Tongue (tissue), 2 donors: ENCODE results near the gene TAOK2. TPM values are rescaled to one million over a fixed set of nuclear protein-coding genes. Genes with fewer than 3 reads are reported as not detected.
A peak's percentile ranks its signal among the peaks of the same experiment; 100 is the strongest.
"Not testable (repeated sequence)": the region's sequence is repeated elsewhere in the genome, so short reads cannot be mapped to it uniquely, and the experiment has no call there.

ENCODE experiments used
- DNase-seq: peaks from one replicate; pipeline ENCODE4 v3.0.0-alpha.2; 2015
- total RNA-seq: library from RNA; depleted of rRNA; stranded (reverse); fragments of >200 nt; gene quantifications from one replicate; pipeline ENCODE4 v1.2.3, GENCODE V29; 2014

Gene TAOK2
- total RNA-seq, 1 donor from 2014 or later: 37.7 TPM

GRCh38 chr16:30004424-30004776 lies 30.7 kb downstream of the TAOK2 start:
- no peak for DNase-seq

DNA sequence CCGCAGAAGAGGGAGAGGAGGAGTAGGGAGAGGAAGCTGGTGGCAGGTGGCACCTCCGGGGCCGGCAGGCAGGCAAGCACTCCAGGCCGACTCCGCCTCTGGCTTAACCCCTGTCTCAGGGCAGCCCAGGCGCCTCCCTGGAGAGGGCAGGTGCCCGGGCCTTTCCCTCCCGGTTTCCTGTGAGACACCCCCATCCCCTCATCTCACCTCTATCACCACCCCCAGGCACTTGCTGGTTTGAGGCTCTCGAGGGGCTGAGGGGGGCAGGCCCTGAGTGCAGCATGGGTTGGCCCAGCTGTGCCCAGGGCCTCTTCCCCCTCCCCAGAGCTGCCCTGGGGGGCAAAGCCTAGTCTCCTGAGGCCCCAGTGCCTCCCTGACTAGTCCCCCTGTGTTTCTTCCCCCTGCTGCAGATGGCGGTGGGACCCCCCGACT lies 31.2 kb downstream of the TAOK2 start:
- no peak for DNase-seq

- peak; percentile 51 for DNase-seq
Measured at GRCh38 chr16:30005341-30006094, 31.9 kb downstream of the TAOK2 start.

DNA sequence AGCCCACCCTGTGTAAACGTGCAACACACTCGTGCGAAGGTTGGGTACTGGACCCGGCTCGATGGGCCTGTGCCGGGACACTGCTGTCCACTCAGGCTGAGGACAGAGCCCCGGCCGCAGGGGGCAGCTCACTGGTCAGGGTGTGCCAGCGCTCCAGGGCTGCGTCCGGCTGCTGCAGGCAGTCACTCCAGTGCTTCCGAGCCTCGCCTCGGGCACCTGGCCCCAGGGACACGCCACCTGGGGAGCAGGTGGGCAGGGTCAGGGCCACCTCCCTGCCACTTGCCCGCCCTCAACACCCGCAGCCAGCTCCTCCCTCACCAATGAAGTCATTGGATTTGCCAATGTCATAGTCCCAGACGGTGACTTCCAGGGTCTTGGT lies 32.4 kb downstream of the TAOK2 start:
- no peak for DNase-seq

DNA sequence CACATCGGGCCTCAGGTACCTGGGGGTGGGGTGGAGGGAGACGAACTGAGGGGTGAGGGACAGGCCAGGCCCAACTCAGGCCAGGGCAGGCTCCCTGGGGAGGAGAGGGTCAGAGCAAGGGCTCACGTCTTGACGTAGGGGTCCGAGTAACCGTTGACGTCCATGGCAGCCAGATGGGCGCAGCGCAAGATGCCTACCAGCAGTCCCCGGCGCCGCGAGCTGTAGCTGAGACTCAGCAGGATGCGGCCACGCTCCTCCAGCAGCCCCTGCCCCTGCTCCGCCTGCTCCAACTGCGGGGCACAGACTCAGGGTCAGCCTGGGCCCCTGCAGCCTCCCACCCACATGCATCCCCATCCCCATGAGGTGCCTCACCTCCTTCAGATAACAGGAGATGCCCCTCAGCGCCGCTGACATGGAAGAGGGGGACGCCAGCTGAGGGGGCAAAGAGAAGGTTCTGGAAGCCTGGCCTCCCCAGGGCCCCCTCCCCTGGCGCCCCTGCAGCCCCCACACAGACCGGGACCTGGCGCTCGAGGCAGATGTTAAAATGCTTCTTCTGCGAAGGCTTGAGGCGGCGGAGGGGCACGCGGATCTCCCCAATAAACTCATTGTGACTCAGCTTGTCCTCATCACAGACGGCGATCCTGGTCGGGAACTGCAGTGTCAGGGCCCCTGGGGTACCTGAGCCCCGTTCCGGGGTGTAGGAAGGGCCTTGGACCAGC lies 33.1 kb downstream of the TAOK2 start:
- DNase-seq: no peak

DNA sequence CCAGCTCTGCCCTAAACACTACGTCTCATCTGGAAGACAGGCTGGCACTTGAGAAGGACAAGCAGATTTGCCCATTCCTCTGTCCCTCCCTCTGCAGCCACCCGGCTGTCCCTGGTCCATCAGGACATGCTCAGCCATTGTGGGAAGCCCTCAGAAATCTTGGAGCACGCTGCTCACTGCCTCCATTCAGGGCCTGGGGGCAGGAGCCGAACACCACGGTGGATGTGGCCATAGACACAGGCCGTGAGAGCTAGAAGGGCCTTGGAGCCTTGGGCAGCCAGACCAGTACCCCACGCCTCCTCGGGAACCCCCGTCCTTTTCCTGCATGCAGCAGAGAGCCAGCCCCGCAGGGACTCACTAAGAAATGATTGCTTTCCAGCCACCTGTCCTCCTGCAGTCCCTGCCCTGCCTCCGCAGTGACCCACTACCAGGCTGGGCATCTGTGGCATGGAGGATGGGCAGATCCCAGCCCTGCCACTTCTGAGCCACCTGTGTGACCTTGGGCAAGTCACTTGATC lies 33.8 kb downstream of the TAOK2 start:
- DNase-seq: no peak

DNA sequence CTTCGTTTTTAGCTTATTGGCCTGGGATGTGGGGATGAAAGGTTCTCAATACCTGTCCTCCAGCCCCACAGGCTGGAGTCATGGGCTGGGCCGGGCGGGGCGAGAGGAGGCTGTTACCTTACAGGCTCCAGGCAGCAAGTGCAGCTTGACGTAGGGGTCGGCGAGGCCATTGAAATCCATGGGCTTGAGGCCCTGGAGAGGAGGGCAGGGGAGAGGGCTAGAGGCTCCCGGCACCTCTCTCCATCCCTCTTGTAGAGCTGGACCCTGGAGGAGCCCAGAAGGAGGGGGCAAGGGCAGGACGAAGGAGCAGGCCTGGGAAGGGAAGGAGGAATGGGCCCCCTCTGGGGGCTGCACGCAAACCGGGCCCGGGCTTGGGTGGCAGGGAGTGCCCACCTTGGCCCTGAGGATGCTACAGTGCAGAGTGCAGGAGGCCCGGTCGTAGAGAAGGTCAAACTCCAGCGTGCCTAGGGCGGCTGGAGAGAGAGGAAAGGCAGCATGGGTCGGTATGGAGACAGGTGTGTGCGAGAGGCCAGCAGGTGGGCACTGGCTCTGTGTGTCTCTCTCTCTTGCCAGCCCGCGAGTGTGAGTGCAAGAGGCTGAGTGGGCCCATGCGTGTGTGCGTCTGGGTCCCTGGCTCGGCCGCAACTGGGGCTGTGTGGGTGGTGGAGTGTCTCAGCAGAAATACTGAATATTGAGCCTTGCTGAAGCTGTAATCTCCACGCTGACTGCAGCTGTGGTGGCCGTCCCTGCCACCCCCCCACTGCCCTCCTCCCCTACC lies 35.6 kb downstream of the TAOK2 start:
- DNase-seq: no peak

DNA sequence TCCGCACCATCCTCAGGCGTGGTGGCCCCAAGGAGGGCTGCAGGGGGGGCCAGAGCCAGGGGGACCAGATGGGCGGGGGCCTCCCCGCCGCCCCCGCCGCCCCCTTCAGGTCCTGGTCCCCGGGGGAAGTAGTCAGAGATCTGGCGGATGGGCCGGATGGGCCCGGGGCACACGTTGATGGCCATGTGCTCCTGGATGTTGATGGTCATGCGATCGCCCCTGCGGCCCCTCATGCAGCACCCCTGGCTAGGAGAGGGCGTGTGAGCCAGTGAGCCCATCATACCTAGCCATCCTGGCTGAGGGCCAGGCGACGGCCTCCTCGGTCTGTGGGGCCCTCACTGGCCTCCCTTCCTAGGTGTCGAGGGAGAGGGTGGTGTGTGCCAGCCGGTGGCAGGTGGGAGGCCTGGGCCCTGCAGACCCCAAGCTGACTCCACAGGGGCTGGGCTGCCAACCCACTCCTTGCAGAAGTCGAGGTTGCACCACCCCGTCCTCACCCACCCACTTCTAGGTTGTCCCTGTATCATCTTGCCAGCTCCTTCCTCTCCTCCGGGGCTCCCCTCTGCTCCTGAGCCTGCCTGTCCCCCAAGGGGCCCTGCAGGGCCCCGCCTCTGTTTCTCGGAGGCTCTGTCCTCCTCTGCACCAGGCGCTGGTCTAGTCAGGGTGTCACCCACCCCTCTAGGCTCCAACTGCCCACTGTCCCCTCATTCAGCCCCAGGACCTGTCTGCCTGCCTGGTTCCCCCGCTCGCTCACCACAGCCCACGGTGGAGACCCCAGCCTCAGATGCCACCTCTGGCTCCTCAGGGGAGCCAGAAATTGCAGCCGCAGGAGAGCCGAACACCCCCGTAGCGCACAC lies 36.5 kb downstream of the TAOK2 start:
- DNase-seq: no peak

- DNase-seq: peak; percentile 39
Measured at GRCh38 chr16:30010844-30011713, 37.4 kb downstream of the TAOK2 start, which contains the start of gene DOC2A. Gene DOC2A (minus strand): TSS chr16:30011027. CDS start chr16:30010222, 805 bp downstream.

- no peak for DNase-seq
Measured at GRCh38 chr16:30011714-30012504, 38.2 kb downstream of the TAOK2 start.

- DNase-seq: not testable (repeated sequence)
Measured at GRCh38 chr16:30012598-30012997, 38.9 kb downstream of the TAOK2 start.

GRCh38 chr16:30015450-30015849 lies 41.8 kb downstream of the TAOK2 start:
- DNase-seq: not testable (repeated sequence)

DNA sequence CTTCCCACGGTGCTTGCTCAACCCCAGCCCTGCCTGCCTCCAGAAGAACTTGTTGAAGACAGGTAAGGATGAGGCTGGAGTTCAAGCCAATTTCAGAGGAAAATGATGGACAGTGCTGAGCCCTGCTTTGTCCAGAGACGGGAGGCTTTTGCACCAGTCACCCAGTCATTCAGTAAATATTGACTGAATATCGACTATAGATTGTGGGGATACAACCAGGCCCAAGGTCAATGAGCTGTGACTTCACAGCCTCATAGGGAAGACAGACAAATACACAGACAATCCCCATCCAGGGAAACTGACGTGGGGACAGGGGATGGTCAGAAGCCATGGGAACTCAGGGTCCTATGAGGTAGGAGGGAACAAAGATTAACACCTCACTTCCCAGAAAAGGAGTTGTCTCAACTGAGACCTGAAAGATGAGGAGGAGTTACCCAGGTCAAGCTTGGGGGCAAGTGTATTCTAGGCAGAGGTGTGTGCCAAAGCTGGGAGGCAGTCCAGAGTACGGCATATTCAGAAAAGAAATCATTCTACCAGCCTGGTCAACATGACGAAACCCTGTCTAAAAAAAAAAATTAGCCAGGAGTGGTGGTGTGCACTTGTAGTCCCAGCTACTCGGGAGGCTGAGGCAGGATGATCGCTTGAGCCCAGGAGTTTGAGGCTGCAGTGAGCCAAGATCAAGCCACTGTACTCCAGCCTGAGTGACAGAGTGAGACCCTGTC lies 43.0 kb downstream of the TAOK2 start:
- no peak for DNase-seq

- no peak for DNase-seq
Measured at GRCh38 chr16:30017277-30017656, 43.6 kb downstream of the TAOK2 start.

- DNase-seq: not testable (repeated sequence)
Measured at GRCh38 chr16:30017937-30018336, 44.3 kb downstream of the TAOK2 start.

DNA sequence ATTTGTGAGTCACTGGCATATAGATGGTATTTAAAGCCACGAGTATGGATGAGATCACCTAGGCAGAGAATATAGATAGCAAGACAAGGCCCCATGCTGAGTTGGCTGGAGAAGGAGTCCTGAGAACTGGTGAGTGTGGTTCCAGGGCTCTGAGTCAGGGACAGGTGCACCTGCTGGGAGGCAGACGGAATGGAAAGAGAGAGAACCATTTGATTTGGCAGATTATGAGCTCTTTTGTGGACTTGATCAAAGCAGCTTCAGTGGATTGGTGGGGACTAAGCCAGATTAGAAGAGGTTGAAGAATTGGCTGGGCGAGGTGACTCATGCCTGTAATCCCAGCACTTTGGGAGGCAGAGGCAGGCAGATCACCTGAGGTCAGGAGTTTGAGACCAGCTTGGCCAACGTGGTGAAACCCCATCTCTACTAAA lies 45.1 kb downstream of the TAOK2 start:
- no peak for DNase-seq

DNA sequence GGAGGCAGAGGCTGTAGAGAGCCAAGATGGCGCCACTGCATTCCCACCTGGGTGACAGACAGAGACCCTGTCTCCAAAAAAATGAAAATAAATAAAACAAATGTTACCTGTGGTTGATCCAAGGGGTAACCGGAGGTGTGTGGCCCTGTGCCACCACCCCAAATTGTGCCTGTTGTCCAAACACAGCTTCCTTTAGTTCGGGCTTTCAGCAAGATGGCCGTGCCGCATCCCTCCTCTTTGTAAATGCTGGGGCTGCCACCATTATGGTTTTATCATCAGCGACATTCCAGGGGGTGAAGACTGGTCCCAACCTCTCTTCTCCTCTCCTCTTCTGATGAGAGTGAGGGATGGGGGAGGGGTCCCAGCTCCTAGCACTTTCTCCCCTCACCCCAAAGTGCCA lies 49.2 kb downstream of the TAOK2 start, which contains the start of gene C16orf92:
TSS of gene C16orf92 (plus strand) at position 312 of the 400 bp plus-strand sequence. CDS start 143 bp downstream, outside the sequence.
- DNase-seq: no peak

DNA sequence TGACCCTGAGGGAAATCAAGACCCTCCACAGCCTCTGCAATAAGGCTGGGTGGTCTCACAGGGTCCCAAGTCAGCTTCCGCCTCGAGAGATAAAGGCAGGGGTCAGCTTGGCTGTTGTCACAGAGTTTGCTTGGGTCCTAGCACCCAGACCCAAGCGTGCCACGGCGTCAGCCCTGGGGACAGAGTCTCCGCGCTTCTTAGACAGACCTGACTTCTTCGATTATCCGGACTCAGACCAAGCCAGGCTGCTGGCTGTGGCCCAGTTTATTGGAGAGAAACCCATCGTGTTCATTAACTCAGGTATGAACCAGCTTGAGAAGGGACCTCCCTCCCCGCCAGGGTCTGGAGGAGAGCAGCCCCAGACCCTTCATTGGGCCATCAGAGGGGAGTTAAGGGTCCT lies 49.9 kb downstream of the TAOK2 start:
- no peak for DNase-seq

DNA sequence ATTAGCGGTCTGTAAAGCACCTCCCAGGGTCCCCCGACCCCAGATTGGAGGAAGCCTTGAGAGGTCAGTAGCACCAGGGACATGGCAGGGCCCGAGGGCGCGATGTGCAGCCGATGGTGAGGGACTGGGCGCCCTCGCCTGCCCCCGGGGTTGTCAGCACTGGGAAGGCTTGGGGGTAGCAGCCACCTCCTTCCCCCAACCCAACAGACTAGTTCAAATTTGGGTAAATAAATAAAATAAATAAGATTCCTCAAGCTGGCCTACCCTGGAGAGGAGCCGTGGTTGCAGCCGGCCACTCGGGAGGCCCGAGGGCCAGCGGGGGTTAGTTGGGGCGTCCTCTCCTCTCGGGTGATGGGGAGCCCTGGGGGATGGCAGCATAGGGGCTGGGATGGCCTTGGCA lies 50.8 kb downstream of the TAOK2 start:
- no peak for DNase-seq
